Keratinocyte (primary cell): ENCODE results near the gene WNK2. TPM values are rescaled to one million over a fixed set of nuclear protein-coding genes. Genes with fewer than 3 reads are reported as not detected.
"Not testable (repeated sequence)": the region's sequence is repeated elsewhere in the genome, so short reads cannot be mapped to it uniquely, and the experiment has no call there.

ENCODE experiments used
- DNase-seq: peaks from one replicate; pipeline ENCODE4 v3.0.0-alpha.2; 2011; ENCODE audit warnings: low read depth, missing footprints, low spot score
- FAIRE-seq: peaks from 2 replicates; lab custom pipeline; 2011; peaks lifted over from hg19 to GRCh38; lab: Jason Lieb, UNC
- H2AFZ ChIP-seq: 2 replicates; pipeline ENCODE4 v1.6.0; 2012; ENCODE audit warnings: low read length, control low read depth, inconsistent platforms; ENCODE audit not compliant: control insufficient read depth
- H3K27ac ChIP-seq: 2 replicates; pipeline ENCODE4 v1.5.1; 2011; ENCODE audit warnings: low read length; ENCODE audit not compliant: control insufficient read depth, insufficient read depth
- H3K27me3 ChIP-seq: 3 replicates; pipeline ENCODE4 v1.6.0; 2011; ENCODE audit warnings: low read length; ENCODE audit not compliant: control insufficient read depth, insufficient read depth; ENCODE audit errors: extremely low read depth
- H3K36me3 ChIP-seq, 2 experiments: 2 replicates in 1 of 2; 3 replicates in 1 of 2; pipeline ENCODE4 v1.5.1; 2011; ENCODE audit warnings: low read length in 2 of 2, mild to moderate bottlenecking in 1 of 2; ENCODE audit not compliant: control insufficient read depth in 2 of 2, insufficient read depth in 2 of 2; ENCODE audit errors: extremely low read depth in 1 of 2
- H3K4me1 ChIP-seq: 3 replicates; pipeline ENCODE4 v1.5.1; 2011; ENCODE audit warnings: low read length; ENCODE audit not compliant: control insufficient read depth, insufficient read depth; ENCODE audit errors: extremely low read depth
- H3K4me2 ChIP-seq: 3 replicates; pipeline ENCODE4 v1.6.0; 2011; ENCODE audit warnings: low read depth, low read length; ENCODE audit not compliant: control insufficient read depth, insufficient read depth; ENCODE audit errors: extremely low read depth
- H3K4me3 ChIP-seq, 3 experiments: fragments of 200-600 bp in 1 of 3; sonication (generic) in 1 of 3; 2 replicates in 2 of 3; 3 replicates in 1 of 3; pipeline ENCODE4 v1.5.1; 2011 to 2016; ENCODE audit warnings: low read length in 3 of 3, mild to moderate bottlenecking in 3 of 3, control low read depth in 2 of 3, inconsistent platforms in 1 of 3, low read depth in 1 of 3, mixed read lengths in 1 of 3, mixed run types in 1 of 3, moderate library complexity in 1 of 3; ENCODE audit not compliant: control insufficient read depth in 2 of 3, insufficient read depth in 2 of 3; ENCODE audit errors: extremely low read depth in 1 of 3
- H3K79me2 ChIP-seq: 2 replicates; pipeline ENCODE4 v1.6.0; 2012; ENCODE audit warnings: low read length; ENCODE audit not compliant: control insufficient read depth, insufficient read depth
- H3K9ac ChIP-seq: 3 replicates; pipeline ENCODE4 v1.6.0; 2011; ENCODE audit warnings: low read length; ENCODE audit not compliant: control insufficient read depth, insufficient read depth; ENCODE audit errors: extremely low read depth
- H3K9me1 ChIP-seq: 3 replicates; pipeline ENCODE4 v1.6.0; 2011; ENCODE audit warnings: low read length; ENCODE audit not compliant: control insufficient read depth, insufficient read depth; ENCODE audit errors: extremely low read depth
- H3K9me3 ChIP-seq: 2 replicates; pipeline ENCODE4 v1.5.1; 2012; ENCODE audit warnings: low read depth, low read length; ENCODE audit not compliant: control insufficient read depth
- H4K20me1 ChIP-seq: 3 replicates; pipeline ENCODE4 v1.6.0; 2011; ENCODE audit warnings: low read length; ENCODE audit not compliant: control insufficient read depth, insufficient read depth; ENCODE audit errors: extremely low read depth
- EZH2 ChIP-seq: IDR thresholded peaks from one replicate; pipeline ENCODE4 v1.6.1; 2012; ENCODE audit warnings: inconsistent platforms, mild to moderate bottlenecking, low read length, moderate library complexity
- dilution Hi-C: fragments of 300-500 bp; cut with MboI; formaldehyde crosslinking; loops from one replicate; pipeline ENCODE4 v1.7.0; 2020; ENCODE audit warnings: low sequenced_read_pairs; ENCODE audit not compliant: extremely low pct_ligation_motif_present
- polyA plus RNA-seq, 5 experiments: library from polyadenylated mRNA; depleted of rRNA in 3 of 5; stranded (reverse) in 3 of 5; stranded (forward) in 1 of 5; unstranded in 1 of 5; fragments of >200 nt; gene quantifications; 1 replicate in 1 of 5; 2 replicates in 3 of 5; 3 replicates in 1 of 5; pipeline versions ENCODE4 v1.2.1 to v1.2.3, GENCODE V29; 2011 to 2012; ENCODE audit warnings: missing spikeins in 2 of 5, low read depth in 1 of 5, low replicate concordance in 1 of 5
- TF ChIP-seq, protein P1 (sequence below), 3 experiments: IDR thresholded peaks in 1 of 3; conservative IDR thresholded peaks in 1 of 3; optimal IDR thresholded peaks in 1 of 3; 2 replicates in 2 of 3; 3 replicates in 1 of 3; pipeline versions ENCODE3 to v1.5.1; 2011; ENCODE audit warnings: low read length in 3 of 3, mild to moderate bottlenecking in 3 of 3, moderate library complexity in 2 of 3, control low read depth in 1 of 3, inconsistent platforms in 1 of 3; ENCODE audit not compliant: insufficient read depth in 2 of 3; ENCODE audit errors: extremely low read depth in 1 of 3

The WNK2 gene
- polyA plus RNA-seq, 1 donor (not counting 4 experiments of a cell fraction or from before 2014, with no cell fraction given) = not detected

DNA sequence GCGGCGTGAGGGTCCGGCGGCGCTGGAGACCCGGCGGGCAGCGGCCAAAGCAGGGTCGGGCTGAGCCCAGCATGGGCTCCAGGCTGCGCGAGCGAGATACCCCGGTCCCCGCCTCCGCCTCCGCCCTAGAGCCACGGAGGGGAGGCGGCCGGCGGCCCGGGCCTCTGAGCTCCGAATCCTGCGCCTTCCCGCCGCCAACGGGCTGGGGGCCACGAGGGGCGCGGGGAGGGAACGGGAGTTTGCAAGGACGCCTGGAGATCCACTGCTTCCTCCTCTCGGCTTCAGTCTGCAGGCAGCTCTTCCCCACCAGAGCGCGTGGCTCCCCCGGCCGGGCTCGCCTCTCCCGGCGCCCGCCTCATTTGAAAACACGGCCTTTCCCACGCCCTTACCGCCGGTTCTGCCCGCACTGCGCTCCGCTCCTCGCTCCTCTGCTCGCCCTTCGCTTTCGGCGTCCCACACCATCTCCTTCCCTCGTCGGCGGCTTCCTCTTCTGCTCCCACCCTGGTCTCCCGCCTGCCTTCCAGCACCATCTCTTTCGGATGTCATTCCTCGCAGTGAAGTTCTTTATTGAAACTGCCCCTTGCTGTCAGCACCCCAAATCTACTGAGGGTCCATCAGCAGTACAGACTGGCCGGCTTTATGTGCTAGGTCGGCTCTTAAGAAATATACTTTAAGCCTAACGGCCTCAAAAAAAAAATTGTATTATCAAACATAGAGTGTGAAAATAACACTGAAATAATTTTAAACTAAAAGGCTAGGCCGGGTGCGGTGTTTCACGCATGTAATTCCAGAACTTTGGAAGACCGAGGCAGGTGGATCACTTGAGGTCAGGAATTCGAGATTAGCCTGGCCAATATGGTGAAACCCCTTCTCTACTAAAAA is 162.5 kb downstream of the WNK2 start:
- peaks cover 29% of the 10 kb centered on the region for H3K27me3 ChIP-seq
- peak; percentile 86 for TF ChIP-seq EZH2
- TF ChIP-seq, protein P1, sequence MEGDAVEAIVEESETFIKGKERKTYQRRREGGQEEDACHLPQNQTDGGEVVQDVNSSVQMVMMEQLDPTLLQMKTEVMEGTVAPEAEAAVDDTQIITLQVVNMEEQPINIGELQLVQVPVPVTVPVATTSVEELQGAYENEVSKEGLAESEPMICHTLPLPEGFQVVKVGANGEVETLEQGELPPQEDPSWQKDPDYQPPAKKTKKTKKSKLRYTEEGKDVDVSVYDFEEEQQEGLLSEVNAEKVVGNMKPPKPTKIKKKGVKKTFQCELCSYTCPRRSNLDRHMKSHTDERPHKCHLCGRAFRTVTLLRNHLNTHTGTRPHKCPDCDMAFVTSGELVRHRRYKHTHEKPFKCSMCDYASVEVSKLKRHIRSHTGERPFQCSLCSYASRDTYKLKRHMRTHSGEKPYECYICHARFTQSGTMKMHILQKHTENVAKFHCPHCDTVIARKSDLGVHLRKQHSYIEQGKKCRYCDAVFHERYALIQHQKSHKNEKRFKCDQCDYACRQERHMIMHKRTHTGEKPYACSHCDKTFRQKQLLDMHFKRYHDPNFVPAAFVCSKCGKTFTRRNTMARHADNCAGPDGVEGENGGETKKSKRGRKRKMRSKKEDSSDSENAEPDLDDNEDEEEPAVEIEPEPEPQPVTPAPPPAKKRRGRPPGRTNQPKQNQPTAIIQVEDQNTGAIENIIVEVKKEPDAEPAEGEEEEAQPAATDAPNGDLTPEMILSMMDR (optimal IDR thresholded peaks at IDR 0.05 in 1 of 3, IDR thresholded peaks at IDR 0.05 in 1 of 3, conservative IDR thresholded peaks at IDR 0.05 in 1 of 3; ENCODE audit: extremely low read depth in 1 of 3, insufficient read depth in 2 of 3, low read length in 3 of 3) = no peak
- no peaks in the 10 kb centered on the region for H3K9me3 ChIP-seq
- H3K79me2 ChIP-seq = no peaks in the 10 kb centered on the region
- no peak overlapping the region for H3K27ac ChIP-seq
- no peaks in the 10 kb centered on the region for H3K9me1 ChIP-seq
- H2AFZ ChIP-seq = peak overlapping the region; percentile 9
- no peak overlapping the region for H3K9ac ChIP-seq
- no peak for FAIRE-seq
- H4K20me1 ChIP-seq = no peaks in the 10 kb centered on the region
- no peaks in the 10 kb centered on the region for H3K36me3 ChIP-seq
- no peaks in the 10 kb centered on the region for H3K4me1 ChIP-seq
- DNase-seq = no peak
- peak overlapping the region; percentile 16 for H3K4me2 ChIP-seq
- dilution Hi-C loops = no loop called here
- H3K4me3 ChIP-seq = peak overlapping the region in 1 of 3 experiments; percentile 20

DNA sequence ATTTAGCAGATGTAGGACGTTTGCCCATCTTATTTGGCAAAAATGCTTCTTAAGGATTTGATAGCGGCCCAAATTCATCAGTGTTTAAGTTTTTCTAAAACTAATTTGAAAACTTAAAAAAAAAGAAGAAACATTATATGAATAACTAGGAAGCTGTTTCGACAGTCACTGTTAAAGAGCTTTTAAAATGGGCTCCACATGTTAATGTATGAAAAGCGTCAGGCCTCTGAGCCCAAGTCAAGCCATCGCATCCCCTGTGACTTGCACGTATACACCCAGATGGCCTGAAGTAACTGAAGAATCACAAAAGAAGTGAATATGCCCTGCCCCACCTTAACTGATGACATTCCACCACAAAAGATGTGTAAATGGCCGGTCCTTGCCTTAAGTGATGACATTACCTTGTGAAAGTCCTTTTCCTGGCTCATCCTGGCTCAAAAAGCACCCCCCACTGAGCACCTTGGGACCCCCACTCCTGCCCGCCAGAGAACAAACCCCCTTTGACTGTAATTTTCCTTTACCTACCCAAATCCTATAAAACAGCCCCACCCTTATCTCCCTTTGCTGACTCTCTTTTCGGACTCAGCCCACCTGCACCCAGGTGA is 163.5 kb downstream of the WNK2 start:
- DNase-seq, H4K20me1 ChIP-seq, FAIRE-seq, H3K9me3 ChIP-seq, H3K9me1 ChIP-seq, H3K27ac ChIP-seq, H3K36me3 ChIP-seq, H3K4me1 ChIP-seq, dilution Hi-C loops, H2AFZ ChIP-seq, H3K79me2 ChIP-seq, H3K4me2 ChIP-seq, H3K4me3 ChIP-seq, H3K9ac ChIP-seq: not testable (repeated sequence)
- H3K27me3 ChIP-seq = peaks cover 29% of the 10 kb centered on the region

DNA sequence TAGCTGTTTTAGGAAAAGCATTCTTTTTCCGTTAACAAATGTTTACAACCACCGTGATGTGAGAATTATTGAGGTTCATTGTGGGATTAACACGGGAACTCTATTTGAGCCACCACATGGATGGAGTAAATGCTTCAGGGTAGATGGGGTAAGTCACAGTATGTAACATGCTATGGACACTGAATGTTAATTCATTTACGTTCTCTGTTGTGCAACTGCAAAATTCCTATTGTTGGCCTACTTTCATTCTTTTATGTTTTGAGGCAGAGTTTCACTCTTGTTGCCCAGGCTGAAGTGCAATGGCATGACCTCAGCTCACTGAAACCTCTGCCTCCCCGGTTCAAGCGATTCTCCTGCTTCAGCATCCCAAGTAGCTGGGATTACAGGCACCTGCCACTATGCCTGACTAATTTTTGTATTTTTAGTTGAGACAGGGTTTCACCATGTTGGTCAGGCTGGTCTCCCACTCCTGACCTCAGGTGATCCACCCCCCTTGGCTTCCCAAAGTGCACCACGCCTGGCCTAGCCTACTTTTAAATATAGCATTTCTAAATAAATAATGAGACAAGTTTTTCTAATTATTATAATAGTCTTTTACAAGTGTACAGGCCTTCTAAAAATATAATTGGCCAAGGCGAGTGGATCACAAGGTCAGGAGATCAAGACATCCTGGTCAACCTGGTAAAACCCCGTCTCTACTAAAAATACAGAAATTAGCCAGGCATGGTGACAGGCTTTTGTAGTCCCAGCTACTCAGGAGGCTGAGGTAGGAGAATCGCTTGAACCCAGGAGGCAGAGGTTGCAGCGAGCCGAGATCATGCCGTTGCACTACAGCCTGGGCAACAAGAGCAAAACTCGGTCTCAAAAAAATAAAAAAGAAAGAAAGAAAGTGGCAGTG is 169.7 kb downstream of the WNK2 start:
- H3K9me3 ChIP-seq, H3K36me3 ChIP-seq, H4K20me1 ChIP-seq, H3K4me2 ChIP-seq, H3K4me3 ChIP-seq, H3K9ac ChIP-seq, H3K9me1 ChIP-seq, H3K27ac ChIP-seq, dilution Hi-C loops, H3K79me2 ChIP-seq, DNase-seq, FAIRE-seq, H2AFZ ChIP-seq, H3K27me3 ChIP-seq, H3K4me1 ChIP-seq: not testable (repeated sequence)
